ENCODE measurements around the gene PID1.

DNA sequence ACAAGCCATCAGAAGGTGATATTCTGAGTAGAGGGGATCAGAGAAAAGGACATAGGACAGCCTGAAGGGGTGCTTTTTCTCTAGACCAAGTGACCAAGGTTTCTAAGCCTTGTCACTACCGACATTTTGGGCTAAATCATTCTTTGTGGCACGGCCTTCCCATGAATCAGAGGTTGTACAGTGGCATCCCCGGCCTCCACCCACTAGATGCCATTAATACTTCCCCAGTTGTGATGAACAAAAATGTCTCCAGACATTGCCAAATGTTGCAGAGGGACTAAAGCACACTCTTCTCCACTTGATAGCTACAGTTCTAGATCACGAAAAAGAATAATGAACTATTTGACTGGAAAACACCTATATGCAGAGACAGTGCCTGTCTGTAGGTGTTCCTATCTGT, 143.6 kb downstream of the PID1 start:
- TF ChIP-seq EZH2phosphoT487 (IDR thresholded peaks at IDR 0.05) (no peak), EZH2 (IDR thresholded peaks at IDR 0.05) (no peak)
- TF ChIP-seq, protein P1, sequence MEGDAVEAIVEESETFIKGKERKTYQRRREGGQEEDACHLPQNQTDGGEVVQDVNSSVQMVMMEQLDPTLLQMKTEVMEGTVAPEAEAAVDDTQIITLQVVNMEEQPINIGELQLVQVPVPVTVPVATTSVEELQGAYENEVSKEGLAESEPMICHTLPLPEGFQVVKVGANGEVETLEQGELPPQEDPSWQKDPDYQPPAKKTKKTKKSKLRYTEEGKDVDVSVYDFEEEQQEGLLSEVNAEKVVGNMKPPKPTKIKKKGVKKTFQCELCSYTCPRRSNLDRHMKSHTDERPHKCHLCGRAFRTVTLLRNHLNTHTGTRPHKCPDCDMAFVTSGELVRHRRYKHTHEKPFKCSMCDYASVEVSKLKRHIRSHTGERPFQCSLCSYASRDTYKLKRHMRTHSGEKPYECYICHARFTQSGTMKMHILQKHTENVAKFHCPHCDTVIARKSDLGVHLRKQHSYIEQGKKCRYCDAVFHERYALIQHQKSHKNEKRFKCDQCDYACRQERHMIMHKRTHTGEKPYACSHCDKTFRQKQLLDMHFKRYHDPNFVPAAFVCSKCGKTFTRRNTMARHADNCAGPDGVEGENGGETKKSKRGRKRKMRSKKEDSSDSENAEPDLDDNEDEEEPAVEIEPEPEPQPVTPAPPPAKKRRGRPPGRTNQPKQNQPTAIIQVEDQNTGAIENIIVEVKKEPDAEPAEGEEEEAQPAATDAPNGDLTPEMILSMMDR (IDR thresholded peaks at IDR 0.05) = no peak

All from neural progenitor cell (in vitro differentiated cells).